HCT116 (cell line): ENCODE data around the gene DOP1A. TPM values are rescaled to one million over a fixed set of nuclear protein-coding genes. Genes with fewer than 3 reads are reported as not detected.

Experiments
- ATAC-seq: fragments of 200-7000 bp; cut with Tn5 transposase; 2 replicates; pipeline ENCODE4 v1.9.1; 2020; ENCODE audit warnings: mild to moderate bottlenecking, moderate library complexity
- BruUV-seq: library from RNA; stranded (reverse); fragments of 400-500 nt; replicated peaks from 2 replicates; lab custom pipeline; 2021; lab: Mats Ljungman, UMichigan
- CTCF ChIA-PET: fragments of 300-600 bp; sonication (Branson Sonifier 250); formaldehyde crosslinking; loops from one replicate; lab custom pipeline; 2021; ENCODE audit warnings: antibody characterized with exemption; lab: Charles Lee
- POLR2A ChIA-PET: fragments of 300-600, 350-600 bp; sonication (Branson Sonifier 250); formaldehyde crosslinking; loops from one replicate; lab custom pipeline; 2021; ENCODE audit warnings: antibody characterized with exemption; lab: Charles Lee
- RAD21 ChIA-PET, 2 experiments: fragments of 300-600 bp; sonication (Branson Sonifier 250); formaldehyde crosslinking; loops; one replicate each; lab custom pipeline; 2023; ENCODE audit warnings: low total read pairs in 2 of 2; ENCODE audit not compliant: uncharacterized antibody in 2 of 2, unreplicated experiment in 2 of 2, low non-redundant PET in 1 of 2; lab: Charles Lee
- DNase-seq: peaks from one replicate; pipeline ENCODE4 v3.0.0-alpha.2; 2010; ENCODE audit warnings: low read depth, low spot score
- H2AFZ ChIP-seq: fragments of 200-600 bp; shearing (Covaris generic), sonication (generic); 2 replicates; pipeline ENCODE4 v1.6.1; 2017; ENCODE audit warnings: low read depth, mixed run types, mixed read lengths, antibody characterized with exemption, low read length; ENCODE audit not compliant: poor library complexity, severe bottlenecking
- H3K27ac ChIP-seq: 2 replicates; pipeline ENCODE4 v1.5.1; 2012; ENCODE audit warnings: low read depth, low read length
- H3K27me3 ChIP-seq: fragments of 200-600 bp; sonication (generic); 2 replicates; pipeline ENCODE4 v1.6.1; 2016; ENCODE audit warnings: mixed run types, low read length, mixed read lengths; ENCODE audit not compliant: insufficient read depth
- H3K36me3 ChIP-seq, 2 experiments: fragments of 200-500 bp in 1 of 2; fragments of 200-600 bp in 1 of 2; sonication (Bioruptor generic) in 1 of 2; sonication (generic) in 1 of 2; 2 replicates each; pipeline versions ENCODE4 v1.5.1 to v1.6.1; 2014 to 2016; ENCODE audit warnings: low read length in 2 of 2, inconsistent platforms in 1 of 2, mixed read lengths in 1 of 2, mixed run types in 1 of 2; ENCODE audit not compliant: insufficient read depth in 2 of 2, control insufficient read depth in 1 of 2
- H3K4me1 ChIP-seq, 2 experiments: fragments of 200-600 bp in 1 of 2; sonication (generic) in 1 of 2; 2 replicates each; pipeline versions ENCODE4 v1.5.1 to v1.6.1; 2012 to 2017; ENCODE audit warnings: low read length in 2 of 2, inconsistent platforms in 1 of 2, mild to moderate bottlenecking in 1 of 2, mixed read lengths in 1 of 2, mixed run types in 1 of 2, moderate library complexity in 1 of 2; ENCODE audit not compliant: insufficient read depth in 2 of 2, control insufficient read depth in 1 of 2
- H3K4me2 ChIP-seq: fragments of 200-600 bp; sonication (generic); 2 replicates; pipeline ENCODE4 v1.6.1; 2017; ENCODE audit warnings: mixed run types, low read length, mixed read lengths
- H3K4me3 ChIP-seq, 2 experiments: fragments of 200-600 bp in 1 of 2; sonication (generic) in 1 of 2; replicated peaks in 1 of 2; 2 replicates each; pipeline ENCODE4 v1.5.1; 2011 to 2016; ENCODE audit warnings: low read length in 2 of 2, control low read depth in 1 of 2, low read depth in 1 of 2, mild to moderate bottlenecking in 1 of 2, mixed read lengths in 1 of 2, mixed run types in 1 of 2
- H3K79me2 ChIP-seq: fragments of 200-600 bp; sonication (generic); 2 replicates; pipeline ENCODE4 v1.6.1; 2017; ENCODE audit warnings: mild to moderate bottlenecking, mixed run types, low read length, moderate library complexity, mixed read lengths; ENCODE audit not compliant: insufficient read depth
- H3K9ac ChIP-seq: fragments of 200-600 bp; sonication (generic); 2 replicates; pipeline ENCODE4 v1.6.1; 2016; ENCODE audit warnings: low read length, mixed read lengths
- H3K9me2 ChIP-seq: fragments of 200-600 bp; sonication (generic), shearing (Covaris generic); 2 replicates; pipeline ENCODE4 v1.6.1; 2017; ENCODE audit warnings: mixed run types, mild to moderate bottlenecking, moderate library complexity; ENCODE audit not compliant: insufficient read depth
- H3K9me3 ChIP-seq, 2 experiments: fragments of 200-500 bp in 1 of 2; fragments of 200-600 bp in 1 of 2; sonication (Bioruptor generic) in 1 of 2; sonication (generic) in 1 of 2; 2 replicates each; pipeline ENCODE4 v1.6.1; 2014 to 2017; ENCODE audit warnings: low read length in 2 of 2, mixed read lengths in 2 of 2, inconsistent platforms in 1 of 2, low read depth in 1 of 2, mild to moderate bottlenecking in 1 of 2, mixed run types in 1 of 2, moderate library complexity in 1 of 2; ENCODE audit not compliant: control insufficient read depth in 1 of 2, insufficient read depth in 1 of 2
- H4K20me1 ChIP-seq: fragments of 200-600 bp; sonication (generic), shearing (Covaris generic); 2 replicates; pipeline ENCODE4 v1.6.1; 2017; ENCODE audit warnings: mixed run types, mild to moderate bottlenecking, moderate library complexity; ENCODE audit not compliant: insufficient read depth
- CEBPB ChIP-seq: IDR thresholded peaks from 2 replicates; pipeline ENCODE4 v1.6.1; 2012; ENCODE audit warnings: low read depth
- CTCF ChIP-seq, 3 experiments: fragments of 200-600 bp in 1 of 3; sonication (generic) in 1 of 3; IDR thresholded peaks in 2 of 3; conservative IDR thresholded peaks in 1 of 3; 2 replicates each; pipeline ENCODE4 v1.5.1; 2012 to 2017; ENCODE audit warnings: low read depth in 2 of 3, low read length in 2 of 3, antibody characterized with exemption in 1 of 3, borderline replicate concordance in 1 of 3, control low read depth in 1 of 3, mild to moderate bottlenecking in 1 of 3, mixed read lengths in 1 of 3, mixed run types in 1 of 3, moderate library complexity in 1 of 3; ENCODE audit not compliant: insufficient read depth in 1 of 3
- JUND ChIP-seq: IDR thresholded peaks from 2 replicates; pipeline ENCODE4 v1.6.1; 2012
- MAX ChIP-seq: IDR thresholded peaks from 2 replicates; pipeline ENCODE4 v1.6.1; 2012
- POLR2A ChIP-seq: IDR thresholded peaks from 2 replicates; pipeline ENCODE4 v1.7.0; 2011; ENCODE audit warnings: borderline replicate concordance; ENCODE audit not compliant: insufficient read depth, insufficient read length; ENCODE audit errors: extremely low read depth
- POLR2AphosphoS5 ChIP-seq: IDR thresholded peaks from 2 replicates; pipeline ENCODE4 v1.6.1; 2011; ENCODE audit warnings: mild to moderate bottlenecking, low read depth, low read length, moderate library complexity
- SRF ChIP-seq: IDR thresholded peaks from 2 replicates; pipeline ENCODE4 v1.6.1; 2012; ENCODE audit warnings: low read depth
- YY1 ChIP-seq: IDR thresholded peaks from 2 replicates; pipeline ENCODE4 v1.6.1; 2011; ENCODE audit warnings: low read length, low read depth, moderate library complexity, mild to moderate bottlenecking; ENCODE audit not compliant: insufficient replicate concordance; ENCODE audit errors: extremely low read depth
- ZBTB33 ChIP-seq: IDR thresholded peaks from 2 replicates; pipeline ENCODE4 v1.6.1; 2011; ENCODE audit warnings: mild to moderate bottlenecking, low read length, moderate library complexity; ENCODE audit not compliant: insufficient replicate concordance; ENCODE audit errors: extremely low read depth
- ZFX ChIP-seq: fragments of 450-650 bp; IDR thresholded peaks from 2 replicates; pipeline ENCODE4 v1.6.1; 2017
- intact Hi-C: fragments of 100-400 bp; cut with micrococcal nuclease; formaldehyde crosslinking; loops from 2 replicates; pipeline ENCODE4 v1.10.0; 2022
- total RNA-seq: library from RNA; stranded (reverse); gene quantifications from one replicate; pipeline ENCODE4 v1.2.1, GENCODE V29; 2021; ENCODE audit not compliant: unreplicated experiment

Gene DOP1A
- total RNA-seq, 1 experiment from 2014 or later, result 7.1 TPM

GRCh38 chr6:83117802-83118201 lies 50.3 kb downstream of the DOP1A start:
- no peak for DNase-seq
- ChIA-PET CTCF (no interaction called here), POLR2A (no interaction called here), RAD21 (no interaction called here)
- H2AFZ ChIP-seq, result no peak overlapping the region
- TF ChIP-seq ZBTB33 (no peak), POLR2A (no peak), SRF (no peak)
- H3K9ac ChIP-seq, result no peak overlapping the region
- no TSS peak for BruUV-seq
- no peaks in the 10 kb centered on the region for H3K9me3 ChIP-seq
- intact Hi-C loops, result no loop called here
- H3K27me3 ChIP-seq, result no peaks in the 10 kb centered on the region
- H4K20me1 ChIP-seq, result no peaks in the 10 kb centered on the region
- no peak overlapping the region for H3K4me2 ChIP-seq
- H3K79me2 ChIP-seq, result no peaks in the 10 kb centered on the region
- ATAC-seq, result no peak
- peaks cover 0 to 2% of the 10 kb centered on the region in 2 experiments; a peak in 1 of 4 replicates for H3K4me1 ChIP-seq
- H3K27ac ChIP-seq, result no peak overlapping the region
- no peak overlapping the region for H3K4me3 ChIP-seq
- H3K36me3 ChIP-seq, result no peaks in the 10 kb centered on the region
- H3K9me2 ChIP-seq, result no peaks in the 10 kb centered on the region

GRCh38 chr6:83119742-83120300 lies 52.4 kb downstream of the DOP1A start:
- ChIA-PET POLR2A (no interaction called here), CTCF (no interaction called here), RAD21 (no interaction called here)
- H3K9ac ChIP-seq, result no peak overlapping the region
- H3K27ac ChIP-seq, result no peak overlapping the region
- no peak for TF ChIP-seq POLR2AphosphoS5
- TF ChIP-seq YY1, result no peak
- TF ChIP-seq MAX, result no peak
- no peak for TF ChIP-seq JUND
- no peak for TF ChIP-seq CEBPB
- no peak for TF ChIP-seq SRF
- TF ChIP-seq CTCF (IDR thresholded peaks at IDR 0.05 in 2 of 3, conservative IDR thresholded peaks at IDR 0.05 in 1 of 3; ENCODE audit: borderline replicate concordance in 1 of 3, insufficient read depth in 1 of 3, low read depth in 2 of 3, low read length in 2 of 3), result no peak
- no peak for TF ChIP-seq ZFX
- H3K9me3 ChIP-seq, result no peaks in the 10 kb centered on the region
- H2AFZ ChIP-seq, result no peak overlapping the region
- H4K20me1 ChIP-seq, result no peaks in the 10 kb centered on the region
- H3K4me2 ChIP-seq, result no peak overlapping the region
- no TSS peak for BruUV-seq
- intact Hi-C loops, result no loop called here
- no peaks in the 10 kb centered on the region for H3K27me3 ChIP-seq
- no peaks in the 10 kb centered on the region for H3K9me2 ChIP-seq
- H3K36me3 ChIP-seq, result no peaks in the 10 kb centered on the region
- H3K4me3 ChIP-seq, result no peak overlapping the region
- no peaks in the 10 kb centered on the region for H3K79me2 ChIP-seq
- H3K4me1 ChIP-seq, result peaks cover 0 to 2% of the 10 kb centered on the region in 2 experiments; a peak in 1 of 4 replicates
- ATAC-seq, result no peak
- no peak for DNase-seq
